Fibroblast of peridontal ligament (primary cell): ENCODE data around the gene PHETA1.
"Not testable (repeated sequence)": the region's sequence is repeated elsewhere in the genome, so short reads cannot be mapped to it uniquely, and the experiment has no call there.

Source experiments
- DNase-seq: peaks from one replicate; pipeline ENCODE4 v3.0.0-alpha.2; 2010; ENCODE audit errors: extremely low read depth

PHETA1 gene

GRCh38 chr12:111349748-111350520, 19.0 kb downstream of the PHETA1 start:
- no peak for DNase-seq

- DNase-seq, result no peak
Observed at GRCh38 chr12:111349101-111349747, 19.7 kb downstream of the PHETA1 start.

- no peak for DNase-seq
Observed at GRCh38 chr12:111347891-111348644, 20.8 kb downstream of the PHETA1 start.

GRCh38 chr12:111344254-111344875, 24.5 kb downstream of the PHETA1 start:
- no peak for DNase-seq

- no peak for DNase-seq
Observed at GRCh38 chr12:111343181-111343580, 25.7 kb downstream of the PHETA1 start.

- no peak for DNase-seq
Observed at GRCh38 chr12:111342376-111342775, 26.5 kb downstream of the PHETA1 start.

GRCh38 chr12:111341426-111342065, 27.3 kb downstream of the PHETA1 start:
- DNase-seq, result no peak

GRCh38 chr12:111340680-111341079, 28.2 kb downstream of the PHETA1 start:
- not testable (repeated sequence) for DNase-seq

- no peak for DNase-seq
Observed at GRCh38 chr12:111340231-111340630, 28.7 kb downstream of the PHETA1 start.

- no peak for DNase-seq
Observed at GRCh38 chr12:111339321-111339938, 29.5 kb downstream of the PHETA1 start.

GRCh38 chr12:111338096-111338495, 30.8 kb downstream of the PHETA1 start:
- DNase-seq, result no peak

- DNase-seq, result no peak
Observed at GRCh38 chr12:111337371-111337770, 31.5 kb downstream of the PHETA1 start.

GRCh38 chr12:111336411-111336810, 32.5 kb downstream of the PHETA1 start:
- not testable (repeated sequence) for DNase-seq

GRCh38 chr12:111335811-111336210, 33.1 kb downstream of the PHETA1 start:
- no peak for DNase-seq

- not testable (repeated sequence) for DNase-seq
Observed at GRCh38 chr12:111335301-111335700, 33.6 kb downstream of the PHETA1 start.

GRCh38 chr12:111334393-111334915, 34.4 kb downstream of the PHETA1 start:
- DNase-seq, result no peak

- peak; percentile 56 for DNase-seq
Observed at GRCh38 chr12:111330800-111331752, 37.8 kb downstream of the PHETA1 start.

- DNase-seq, result no peak
Observed at GRCh38 chr12:111328138-111328537, 40.8 kb downstream of the PHETA1 start.

- DNase-seq, result no peak
Observed at GRCh38 chr12:111327474-111327873, 41.4 kb downstream of the PHETA1 start.
